SKM-1 (cell line): ENCODE results near the gene DOC2A.
A peak's percentile ranks its signal among the peaks of the same experiment; 100 is the strongest.
"Not testable (repeated sequence)": the region's sequence is repeated elsewhere in the genome, so short reads cannot be mapped to it uniquely, and the experiment has no call there.

Source experiments
- DNase-seq: peaks from one replicate; lab custom pipeline; 2025; ENCODE audit not compliant: unreplicated experiment; lab: John Stamatoyannopoulos, UW

DOC2A gene

DNA sequence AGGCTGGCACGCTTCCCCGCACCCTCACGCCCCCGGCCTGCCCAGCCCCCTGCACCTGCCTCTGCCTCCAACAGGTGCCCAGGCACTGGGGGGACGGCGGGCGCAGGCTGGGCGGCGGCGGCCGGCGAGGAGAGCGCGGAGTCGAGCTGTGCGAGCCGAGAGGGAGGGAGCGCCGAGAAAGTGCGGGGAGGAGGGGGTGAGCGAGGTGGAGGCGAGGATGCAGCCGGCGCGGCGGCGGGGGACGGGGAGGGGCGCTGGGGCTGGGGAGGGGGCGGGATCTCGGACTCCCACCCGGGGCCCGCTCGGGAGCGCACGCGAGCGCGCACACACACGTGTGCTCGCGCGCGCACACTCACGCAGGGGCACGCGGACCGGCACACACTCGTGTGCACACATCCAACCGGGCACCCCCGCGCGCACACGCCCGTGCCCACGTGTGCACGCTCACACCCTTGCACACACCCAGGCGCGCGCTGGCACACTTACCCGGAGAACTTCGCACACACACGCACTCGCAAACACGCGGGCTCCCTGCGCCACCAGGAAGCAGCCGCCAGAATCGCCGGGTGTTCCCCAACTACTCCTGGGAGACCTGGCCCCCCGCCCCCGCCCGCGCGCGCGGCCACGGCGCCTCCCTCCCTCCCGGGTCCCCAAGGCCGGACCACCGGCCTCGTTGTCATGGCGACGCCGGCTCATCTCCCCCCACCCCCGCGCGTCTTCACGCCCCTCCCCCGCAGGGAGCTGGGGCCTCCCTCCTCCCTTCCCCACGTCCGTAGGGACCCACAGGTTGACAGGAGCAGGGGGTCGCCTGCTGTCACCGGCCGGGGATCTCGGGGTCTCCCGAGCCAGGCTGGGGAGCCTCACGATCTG, at the start of gene DOC2A:
DOC2A (minus strand) TSS at position 184 of the 870 bp plus-strand sequence. CDS start 805 bp downstream, outside the sequence.
- DNase-seq: no peak

DNA sequence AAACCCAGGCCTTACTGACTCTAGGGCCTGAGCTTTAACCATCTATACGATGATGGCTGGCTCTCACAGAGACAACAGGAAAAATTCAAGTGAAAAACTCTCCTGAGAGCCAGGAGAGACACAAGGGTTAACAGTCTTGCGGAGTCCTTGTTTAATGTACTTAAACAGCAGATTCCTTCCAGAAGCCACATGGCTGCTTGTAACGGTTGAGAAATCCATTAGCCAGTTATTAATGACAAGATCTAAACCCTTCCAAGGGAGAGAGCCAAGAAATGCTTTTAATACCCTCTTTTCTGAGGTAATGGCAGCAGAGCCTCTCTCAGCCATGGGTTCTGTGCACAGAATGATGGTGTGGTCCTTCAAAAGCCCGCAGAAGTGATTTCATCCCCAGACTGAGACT, 49.5 kb upstream of the DOC2A start:
- no peak for DNase-seq

DNA sequence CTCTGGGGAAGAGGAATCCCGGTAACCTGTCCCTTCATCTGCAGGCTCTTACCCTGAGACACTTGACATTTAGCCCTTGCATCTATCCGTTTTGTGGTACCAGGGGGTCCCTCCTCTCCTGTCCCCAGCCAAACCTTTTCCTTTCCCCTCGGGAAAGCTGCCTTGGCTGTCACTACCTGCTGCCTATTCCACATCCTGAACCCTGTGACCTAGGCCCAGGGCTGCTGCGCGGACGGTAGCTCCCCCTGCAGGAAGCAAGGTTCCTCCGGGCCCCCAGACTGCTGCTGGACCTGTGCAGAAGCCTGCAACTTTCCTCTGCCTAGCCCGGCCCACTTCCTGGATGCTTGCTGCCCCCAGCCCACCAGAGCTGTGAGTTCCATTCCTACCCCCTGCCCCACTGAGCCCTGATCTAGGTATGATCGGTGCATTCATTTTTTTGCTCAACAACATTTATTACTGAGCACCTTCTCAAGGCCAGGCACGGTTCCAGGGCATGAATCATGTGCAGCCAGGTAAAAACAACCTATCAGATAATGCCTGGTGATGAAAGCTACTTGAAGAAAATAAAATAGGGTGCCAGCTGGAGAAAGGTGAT, 44.2 kb upstream of the DOC2A start:
- peak; percentile 17 for DNase-seq

DNA sequence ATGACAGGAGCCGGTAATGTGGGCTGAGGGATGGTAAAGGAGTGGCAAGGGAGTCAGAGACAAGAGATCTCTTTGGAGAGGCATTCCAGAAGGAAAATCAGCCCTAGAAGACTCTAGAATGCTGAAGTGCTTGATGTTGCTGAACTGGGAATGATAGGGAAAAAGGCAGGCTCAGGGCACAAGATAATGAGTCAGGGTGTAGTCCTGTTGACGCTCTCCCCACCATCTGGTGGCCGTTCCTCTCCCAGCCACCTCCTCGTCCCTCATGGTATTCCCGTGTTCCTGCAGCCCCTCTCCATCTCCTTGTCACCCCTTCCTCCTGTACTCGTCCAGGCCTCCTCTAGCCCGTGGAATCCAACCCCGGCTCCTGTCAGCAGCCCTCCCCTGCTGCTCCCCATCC, 43.6 kb upstream of the DOC2A start:
- DNase-seq: no peak

DNA sequence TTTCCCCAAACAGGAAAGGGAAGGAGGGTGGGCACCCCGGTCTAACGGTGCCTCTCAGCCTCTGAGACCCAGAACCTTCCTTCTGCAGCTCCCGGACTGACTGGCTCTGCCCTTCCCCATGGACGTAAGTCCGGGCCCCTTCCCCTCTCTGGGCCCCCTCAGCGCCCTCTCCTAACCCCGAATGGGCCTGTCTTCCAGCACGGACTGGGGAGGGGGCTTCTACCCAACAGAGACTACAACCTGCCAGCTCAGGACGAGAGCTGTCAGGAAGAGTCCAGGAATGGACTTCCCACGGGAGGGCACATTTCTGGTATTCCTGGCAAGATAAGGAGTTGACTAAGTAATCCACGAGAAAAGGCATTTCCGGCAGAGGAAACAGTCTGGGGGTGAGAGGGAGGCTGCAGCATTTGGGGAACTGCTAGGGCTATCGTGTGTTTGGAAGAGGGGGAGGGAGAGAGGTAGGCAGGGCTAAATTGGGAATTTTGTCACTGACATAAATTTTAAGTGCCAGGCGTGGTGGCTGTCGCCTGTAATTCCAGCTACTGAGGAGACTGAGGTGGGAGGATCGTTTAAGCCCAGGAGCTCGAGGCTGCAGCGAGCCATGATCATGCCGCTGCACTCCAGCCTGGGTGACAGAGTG, 42.7 kb upstream of the DOC2A start:
- DNase-seq: no peak

DNA sequence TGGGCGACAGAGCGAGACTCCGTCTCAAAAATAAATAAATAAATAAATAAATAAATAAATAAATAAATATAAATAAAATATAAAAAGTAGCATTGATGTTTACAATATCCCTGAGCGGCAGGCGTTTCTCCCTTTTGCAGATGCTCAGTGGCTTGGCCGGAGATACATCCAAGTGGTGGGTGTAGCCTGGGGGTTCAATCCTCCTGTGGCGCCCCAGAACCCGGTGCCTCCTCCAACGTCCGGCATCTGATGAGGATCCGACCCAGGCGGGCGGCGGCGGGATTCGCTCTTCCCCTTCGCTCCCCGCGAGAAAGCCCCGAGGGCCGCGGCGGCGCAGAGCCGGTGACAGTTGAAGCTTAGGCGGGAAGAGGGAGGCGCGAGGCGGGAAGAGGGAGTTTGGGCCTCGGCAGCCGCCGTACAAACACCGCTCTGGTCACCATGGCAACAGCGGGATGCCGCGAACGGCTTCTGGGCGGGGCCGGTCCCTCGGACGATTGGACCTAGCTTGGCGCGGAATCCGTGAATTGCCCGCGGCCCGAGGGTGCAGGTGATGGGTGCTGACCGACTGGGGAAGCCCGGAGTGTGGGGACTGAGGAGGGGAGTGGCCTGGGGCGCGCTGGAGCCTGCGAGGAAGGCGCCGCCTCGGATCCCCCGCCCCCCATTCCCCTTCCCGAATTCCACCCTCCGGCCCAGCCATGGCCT, 42.0 kb upstream of the DOC2A start:
- peak; percentile 86 for DNase-seq

DNA sequence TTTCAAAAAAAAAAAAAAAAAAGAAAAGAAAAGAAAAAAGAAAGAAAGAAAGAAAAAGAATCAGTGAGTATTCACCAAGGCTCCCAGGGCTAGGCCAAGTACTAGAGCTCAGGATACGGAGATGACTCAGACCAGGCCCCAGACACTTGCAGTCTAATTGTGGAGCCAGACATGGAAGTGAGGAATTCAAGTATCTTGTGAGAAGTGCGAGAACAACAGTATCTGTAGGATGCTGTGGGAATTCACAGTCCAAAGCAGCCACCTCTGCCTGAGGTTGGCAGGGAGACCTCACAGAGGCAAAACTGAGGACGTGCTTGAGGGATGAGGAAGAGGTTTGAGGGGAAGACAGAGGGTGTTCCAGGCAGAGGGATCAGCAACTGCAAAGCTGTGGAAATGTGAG, 40.7 kb upstream of the DOC2A start:
- DNase-seq: no peak

DNA sequence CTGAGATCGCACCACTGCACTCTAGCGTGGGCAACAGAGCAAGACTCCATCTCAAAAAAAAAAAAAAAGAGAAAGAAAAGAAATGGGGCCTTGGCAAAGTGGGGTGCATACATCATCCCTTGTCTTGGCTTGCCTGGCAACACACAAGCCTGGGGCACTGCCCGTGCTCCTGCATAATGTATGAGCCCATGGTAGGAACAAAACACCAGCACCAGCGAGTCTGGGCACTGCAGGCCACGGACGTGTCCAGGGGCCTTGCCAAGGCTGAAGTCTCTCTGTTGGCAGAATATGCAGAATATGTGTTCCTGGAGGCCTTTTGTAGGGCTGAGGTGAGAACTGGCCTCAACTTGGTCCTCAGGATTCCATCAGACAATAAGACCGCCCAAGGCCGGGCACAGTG, 39.0 kb upstream of the DOC2A start:
- DNase-seq: no peak

DNA sequence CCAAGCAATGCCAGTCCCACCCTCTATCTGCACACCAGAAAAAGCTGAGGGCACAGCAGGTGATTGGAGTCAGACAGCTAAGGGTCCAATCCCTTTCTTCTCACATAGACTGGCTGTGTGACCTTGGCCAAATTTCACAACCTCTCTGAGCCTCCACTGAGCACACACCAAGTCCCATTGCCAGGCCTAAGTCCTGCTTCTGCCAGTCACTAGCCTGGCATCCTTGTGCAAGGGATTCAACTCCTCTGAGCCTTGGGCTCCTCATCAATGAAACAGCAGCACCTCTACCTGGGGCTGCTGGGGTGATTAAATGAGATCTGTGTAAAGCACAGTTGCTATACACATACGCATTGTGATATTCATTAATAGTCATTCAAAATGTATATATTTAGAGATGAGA, 35.8 kb upstream of the DOC2A start:
- no peak for DNase-seq

DNA sequence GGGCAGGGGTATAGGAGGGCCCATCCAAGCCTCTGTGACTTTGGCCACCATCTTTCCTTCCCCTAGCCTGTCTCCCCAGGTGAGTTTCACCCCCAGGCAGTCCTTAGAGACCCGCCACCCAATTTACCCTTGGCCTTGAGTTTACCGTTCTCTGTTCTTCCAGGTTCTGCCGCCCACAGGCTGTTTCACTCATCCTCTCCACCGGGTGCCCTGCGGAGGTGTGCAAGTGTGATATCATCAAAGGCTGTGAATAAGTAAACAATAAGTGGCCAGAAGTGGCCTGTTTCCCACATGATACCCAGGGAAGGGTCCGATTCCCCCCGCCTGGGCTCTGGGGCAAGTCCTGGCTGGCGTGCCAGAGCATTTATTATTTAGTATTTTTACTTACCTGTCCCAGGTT, 35.4 kb upstream of the DOC2A start:
- DNase-seq: no peak

DNA sequence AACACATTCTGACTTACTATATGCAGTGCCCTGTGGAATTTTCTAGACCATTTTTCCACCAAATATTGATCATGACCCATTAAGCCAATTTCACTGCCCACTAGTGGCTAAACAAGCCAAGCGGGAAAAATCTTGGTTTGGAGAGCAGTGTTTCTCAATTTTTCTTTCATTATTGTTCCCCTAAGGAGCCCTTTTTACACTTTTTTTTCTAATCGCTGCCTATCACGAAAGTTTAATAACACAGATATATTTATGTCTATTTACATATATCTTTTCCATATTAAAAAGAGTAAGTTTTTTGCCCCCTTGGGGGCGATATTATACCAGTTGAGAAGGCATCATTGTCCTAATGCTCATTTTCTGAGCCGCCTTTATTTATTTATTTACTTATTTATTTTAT, 31.0 kb upstream of the DOC2A start:
- no peak for DNase-seq

DNA sequence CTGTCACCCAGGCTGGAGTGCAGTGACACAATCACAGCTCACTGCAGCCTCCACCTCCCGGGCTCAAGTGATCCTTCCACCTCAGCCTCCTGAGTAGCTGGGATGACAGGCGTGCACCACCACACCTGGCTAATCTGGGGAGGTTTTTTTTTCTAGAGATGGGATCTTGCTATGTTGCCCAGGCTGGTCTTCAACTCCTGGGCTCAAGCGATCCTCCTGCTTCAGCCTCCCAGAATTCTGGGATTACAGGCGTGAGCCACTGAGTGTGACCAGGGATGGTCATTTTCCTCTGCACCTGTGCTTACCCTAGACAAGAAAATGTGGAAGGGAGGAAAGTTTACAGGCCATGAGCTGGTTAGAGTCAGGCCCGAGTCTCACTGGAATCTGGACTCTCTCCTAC, 29.9 kb upstream of the DOC2A start:
- not testable (repeated sequence) for DNase-seq

DNA sequence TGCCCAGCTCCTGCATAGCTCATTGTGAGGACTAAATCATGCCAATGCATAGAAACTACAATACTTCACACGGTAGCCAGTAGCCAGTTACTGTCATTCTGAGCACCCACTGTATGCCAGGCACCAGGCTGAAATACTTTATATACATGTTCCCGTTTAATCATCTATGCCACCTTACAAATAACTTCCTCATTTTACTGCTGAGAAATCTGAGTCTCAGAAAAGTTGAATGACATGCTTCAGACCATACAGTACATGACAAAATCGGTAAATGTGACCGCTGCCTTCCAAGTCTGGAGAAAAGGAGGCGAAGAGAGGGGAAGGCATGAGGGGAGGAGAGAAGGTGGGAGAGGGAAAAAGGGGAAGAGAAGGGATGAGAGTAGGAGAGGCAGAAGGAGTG, 29.4 kb upstream of the DOC2A start:
- no peak for DNase-seq

DNA sequence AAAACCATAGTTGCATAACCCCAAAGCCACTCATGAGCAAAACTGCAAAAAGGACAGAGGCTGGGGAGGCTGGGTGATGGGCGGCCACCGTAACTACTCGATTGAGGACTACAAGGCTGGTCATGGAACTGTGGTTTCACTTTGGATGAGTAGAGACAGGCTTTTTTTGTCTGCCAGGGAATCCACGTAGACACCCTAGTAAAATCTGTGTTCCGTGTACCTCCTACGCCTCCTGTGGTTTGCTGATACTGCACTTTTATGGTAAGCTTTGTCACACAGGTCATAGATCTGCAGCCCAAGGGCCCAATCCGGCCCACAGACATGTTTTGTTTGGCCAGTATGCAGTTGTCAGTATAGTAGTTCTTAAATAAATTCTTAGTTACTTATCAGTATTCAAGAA, 22.4 kb upstream of the DOC2A start:
- DNase-seq: no peak

DNA sequence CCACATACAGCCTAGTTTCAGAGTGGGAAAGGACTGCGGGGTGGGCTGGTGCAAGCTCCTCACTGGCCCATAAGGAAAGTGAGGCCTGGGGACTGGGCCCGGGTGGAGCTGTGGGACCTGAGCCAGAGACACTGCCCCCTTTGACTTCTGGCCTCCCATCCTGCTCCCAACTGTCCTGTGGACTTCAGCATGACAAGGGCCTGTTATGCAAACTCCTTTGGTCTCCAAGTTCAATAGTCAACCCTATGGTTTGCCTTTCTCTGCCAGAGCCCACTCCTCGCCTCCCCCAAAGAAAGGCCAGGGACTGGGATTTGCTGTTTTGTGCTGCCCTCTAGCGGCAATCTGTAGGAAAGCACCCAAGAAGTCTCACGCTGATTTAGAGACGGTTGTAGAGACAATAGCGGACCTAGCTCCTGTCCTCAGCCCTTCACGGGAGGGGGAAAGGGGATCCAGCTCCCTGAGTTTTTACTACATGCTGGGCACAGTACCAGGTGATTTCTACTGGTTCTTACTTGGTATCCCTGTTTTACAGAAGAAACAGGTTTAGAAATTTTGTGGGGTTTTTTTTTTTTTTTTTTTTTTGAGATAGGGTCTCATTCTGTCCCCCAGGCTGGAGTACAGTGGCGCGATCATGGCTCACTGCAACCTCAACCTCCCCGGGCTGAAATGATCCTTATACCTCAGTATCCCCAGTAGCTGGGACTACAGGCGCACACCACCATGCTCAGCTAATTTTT, 21.4 kb upstream of the DOC2A start:
- peak; percentile 24 for DNase-seq

DNA sequence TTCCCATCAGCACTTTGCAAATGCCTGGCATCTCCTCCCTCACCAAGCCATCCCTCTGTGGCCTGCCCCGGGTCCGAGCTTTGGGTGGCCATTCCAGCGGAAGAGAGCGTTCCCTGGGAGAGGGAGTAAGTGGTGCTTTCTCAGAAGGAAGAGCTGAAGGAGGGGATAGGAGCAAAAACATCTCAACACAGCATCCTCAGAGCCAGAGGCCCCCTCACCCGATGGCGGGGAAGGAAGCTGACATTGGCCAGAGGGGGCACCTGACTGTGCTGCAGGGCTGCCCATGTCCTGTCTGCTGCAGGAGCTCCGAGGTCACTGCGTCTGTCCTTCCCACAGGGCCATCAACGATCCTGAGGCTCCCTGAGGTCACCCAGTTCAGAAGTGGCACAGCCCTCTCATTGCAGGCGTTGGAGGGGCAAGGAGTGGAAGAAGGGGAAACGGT, 20.7 kb upstream of the DOC2A start:
- no peak for DNase-seq

DNA sequence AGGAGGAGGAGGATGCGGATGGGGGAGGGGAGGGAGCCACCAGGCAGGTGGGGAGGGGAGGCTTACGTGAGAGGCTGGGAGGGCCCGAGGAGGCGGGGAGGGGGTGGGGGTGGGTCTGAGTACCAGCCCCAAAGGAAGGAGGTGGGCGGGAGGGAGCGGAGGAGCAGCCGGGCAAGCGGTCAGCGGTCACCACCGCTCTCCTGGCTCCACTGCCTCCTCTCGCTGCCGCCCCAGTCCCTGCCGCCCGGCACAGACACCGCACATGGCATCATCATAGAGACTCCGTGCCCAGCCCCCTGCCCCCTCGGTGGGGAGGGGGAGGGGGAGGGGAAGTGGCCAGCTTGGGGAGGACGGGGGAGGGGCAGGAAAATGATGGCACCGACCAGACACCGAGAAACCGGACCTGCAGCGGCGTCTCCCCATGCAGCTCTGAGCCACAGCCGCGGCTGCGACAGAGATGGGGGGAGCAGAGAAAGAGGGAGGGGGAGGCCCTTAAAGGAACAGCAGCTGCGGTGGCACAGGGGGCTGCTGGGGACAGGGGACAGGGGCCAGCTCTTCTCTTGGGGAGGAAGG, 20.1 kb upstream of the DOC2A start, which contains the start of gene TLCD3B:
TLCD3B (minus strand) TSS at position 431 of the 573 bp plus-strand sequence. CDS start 744 bp downstream, outside the sequence.
- no peak for DNase-seq

DNA sequence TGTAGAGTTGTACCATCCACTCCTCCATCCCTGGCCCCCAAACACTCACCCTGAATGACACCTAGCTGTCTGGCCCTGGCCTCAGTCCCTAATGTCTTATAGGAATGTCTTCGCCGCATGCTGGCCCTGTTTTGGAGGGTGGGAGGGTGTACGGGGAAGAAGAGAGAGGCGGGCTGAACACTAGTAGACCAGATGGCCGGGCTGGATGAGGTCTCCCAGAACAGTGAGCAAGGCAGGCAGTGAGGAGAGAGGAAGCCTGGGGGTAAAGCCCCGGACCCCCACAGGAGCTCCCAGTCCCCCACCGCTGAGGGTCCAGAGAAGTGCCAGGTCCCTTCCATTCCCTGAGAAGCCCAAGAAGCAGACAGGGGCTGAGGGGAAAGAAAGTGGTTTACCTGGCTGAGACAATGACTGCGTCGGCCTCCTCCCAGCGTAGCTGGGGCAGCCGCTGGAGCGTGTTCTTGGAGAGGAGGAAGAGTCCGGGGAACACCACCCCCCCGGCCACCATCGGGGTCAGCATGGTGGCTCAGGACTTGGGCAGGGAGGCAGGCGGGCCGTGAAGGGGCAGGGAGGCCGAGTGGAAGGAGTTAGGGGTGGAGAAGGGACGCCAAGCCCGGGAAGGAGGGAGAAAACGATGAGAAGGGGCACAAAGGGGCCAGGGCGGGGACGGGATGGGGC, 19.3 kb upstream of the DOC2A start:
- DNase-seq: no peak

DNA sequence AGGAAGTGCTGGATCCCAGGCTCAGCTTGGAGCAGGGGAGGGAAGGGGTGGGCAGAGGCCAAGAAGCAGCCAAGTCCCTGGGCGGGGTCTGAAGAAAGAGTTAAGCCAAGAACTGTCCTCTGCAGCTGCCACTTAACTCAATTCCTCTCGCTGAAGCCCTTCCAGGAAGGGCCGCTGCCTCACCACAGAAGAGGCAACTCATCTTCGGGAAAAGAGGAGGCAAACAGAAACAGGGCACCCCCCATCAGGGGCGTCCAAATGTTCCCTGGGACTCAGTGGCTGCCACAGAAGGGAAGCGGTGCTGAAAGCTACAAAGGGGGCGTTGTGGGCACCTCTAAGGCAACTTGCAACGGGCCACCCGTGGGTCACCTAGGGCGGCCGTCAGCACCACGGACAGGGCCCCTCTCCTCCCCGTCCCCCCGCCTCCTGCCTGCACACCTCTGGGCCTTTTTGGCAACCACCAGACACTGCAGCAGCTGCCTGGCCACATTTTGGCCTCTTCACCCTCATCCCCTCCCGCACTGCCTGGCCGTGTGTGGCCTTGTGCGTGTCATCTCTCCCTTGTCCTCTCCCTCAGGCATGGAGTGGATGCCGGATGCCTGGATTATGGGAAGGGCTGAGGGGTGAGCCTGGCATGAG, 17.7 kb upstream of the DOC2A start:
- DNase-seq: no peak
